ENCODE data around the gene HOXB3.
A peak's percentile ranks its signal among the peaks of the same experiment; 100 is the strongest.

The HOXB3 gene

GRCh38 chr17:48567209-48567608 is 22.8 kb downstream of the HOXB3 start:
- no peak for DNase-seq

GRCh38 chr17:48566717-48567116 is 23.3 kb downstream of the HOXB3 start:
- DNase-seq = no peak

- no peak for DNase-seq
These were observed 23.9 kb downstream of the HOXB3 start for GRCh38 chr17:48565925-48566710.

- DNase-seq = no peak
These were observed 25.0 kb downstream of the HOXB3 start for GRCh38 chr17:48565022-48565554.

- DNase-seq = no peak
These were observed 25.6 kb downstream of the HOXB3 start for GRCh38 chr17:48564188-48565021.

GRCh38 chr17:48563867-48564187 is 26.2 kb downstream of the HOXB3 start:
- no peak for DNase-seq

GRCh38 chr17:48563385-48563838 is 26.6 kb downstream of the HOXB3 start:
- DNase-seq = no peak

- DNase-seq = no peak
These were observed 27.1 kb downstream of the HOXB3 start for GRCh38 chr17:48562934-48563333.

GRCh38 chr17:48561884-48562810 is 27.9 kb downstream of the HOXB3 start:
- DNase-seq = no peak

- no peak for DNase-seq
These were observed 29.9 kb downstream of the HOXB3 start for GRCh38 chr17:48559840-48560817.

- DNase-seq = no peak
These were observed 30.8 kb downstream of the HOXB3 start for GRCh38 chr17:48559122-48559839.

- no peak for DNase-seq
These were observed 31.3 kb downstream of the HOXB3 start for GRCh38 chr17:48558831-48559121.

GRCh38 chr17:48558057-48558830 is 31.8 kb downstream of the HOXB3 start:
- DNase-seq = no peak

- DNase-seq = no peak
These were observed 33.3 kb downstream of the HOXB3 start for GRCh38 chr17:48556576-48557401.

- no peak for DNase-seq
These were observed 33.8 kb downstream of the HOXB3 start for GRCh38 chr17:48556229-48556575.

- DNase-seq = peak; percentile 23
These were observed 34.5 kb downstream of the HOXB3 start for GRCh38 chr17:48555258-48556228.

- no peak for DNase-seq
These were observed 35.4 kb downstream of the HOXB3 start for GRCh38 chr17:48554412-48555257.
